HEK293 (cell line): Measurements from ENCODE around the gene GLIPR1L2.

Experiments
- EGR2 ChIP-seq: fragments of 450-650 bp; formaldehyde crosslinking; IDR thresholded peaks from 2 replicates; pipeline ENCODE4 v1.5.1; 2016; ENCODE audit warnings: low read depth, missing biosample characterization, missing genetic modification characterization
- IKZF3 ChIP-seq: fragments of 450-650 bp; IDR thresholded peaks from 2 replicates; pipeline ENCODE4 v1.5.0; 2018; ENCODE audit warnings: missing biosample characterization, mild to moderate bottlenecking, missing genetic modification characterization, moderate library complexity
- KLF10 ChIP-seq: fragments of 450-650 bp; IDR thresholded peaks from 2 replicates; pipeline ENCODE4 v1.5.1; 2018; ENCODE audit warnings: missing biosample characterization, mild to moderate bottlenecking, missing genetic modification characterization
- PRDM6 ChIP-seq: fragments of 450-650 bp; formaldehyde crosslinking; IDR thresholded peaks from 2 replicates; pipeline ENCODE4 v1.5.1; 2017; ENCODE audit warnings: missing biosample characterization, missing genetic modification characterization
- REPIN1 ChIP-seq: fragments of 450-650 bp; formaldehyde crosslinking; IDR thresholded peaks from 2 replicates; pipeline ENCODE4 v1.5.1; 2017; ENCODE audit warnings: missing biosample characterization, missing genetic modification characterization, low read depth
- REST ChIP-seq: fragments of 450-650 bp; formaldehyde crosslinking; IDR thresholded peaks from 2 replicates; pipeline ENCODE4 v1.5.1; 2016; ENCODE audit warnings: missing biosample characterization, missing genetic modification characterization
- SP7 ChIP-seq: fragments of 450-650 bp; formaldehyde crosslinking; IDR thresholded peaks from 2 replicates; pipeline ENCODE4 v1.5.1; 2016; ENCODE audit warnings: missing biosample characterization, missing genetic modification characterization
- WT1 ChIP-seq: fragments of 450-650 bp; formaldehyde crosslinking; IDR thresholded peaks from 2 replicates; pipeline ENCODE4 v1.5.1; 2016; ENCODE audit warnings: missing biosample characterization, missing genetic modification characterization
- YY1 ChIP-seq: fragments of 450-650 bp; formaldehyde crosslinking; IDR thresholded peaks from 2 replicates; pipeline ENCODE4 v1.5.1; 2018; ENCODE audit warnings: missing biosample characterization, missing genetic modification characterization
- ZBTB21 ChIP-seq: fragments of 450-650 bp; formaldehyde crosslinking; IDR thresholded peaks from 2 replicates; pipeline ENCODE4 v1.5.1; 2017; ENCODE audit warnings: missing biosample characterization, missing genetic modification characterization
- ZBTB48 ChIP-seq: fragments of 450-650 bp; formaldehyde crosslinking; IDR thresholded peaks from 2 replicates; pipeline ENCODE4 v1.5.1; 2016; ENCODE audit warnings: missing biosample characterization, missing genetic modification characterization
- ZFP69B ChIP-seq: fragments of 450-650 bp; formaldehyde crosslinking; IDR thresholded peaks from 2 replicates; pipeline ENCODE4 v1.5.1; 2016; ENCODE audit warnings: missing biosample characterization, missing genetic modification characterization
- ZNF112 ChIP-seq: fragments of 450-650 bp; formaldehyde crosslinking; IDR thresholded peaks from 2 replicates; pipeline ENCODE4 v1.5.0; 2017; ENCODE audit warnings: missing biosample characterization, missing genetic modification characterization
- ZNF140 ChIP-seq: fragments of 450-650 bp; formaldehyde crosslinking; IDR thresholded peaks from 2 replicates; pipeline ENCODE4 v1.5.1; 2016; ENCODE audit warnings: missing biosample characterization, missing genetic modification characterization
- ZNF155 ChIP-seq: fragments of 450-650 bp; formaldehyde crosslinking; IDR thresholded peaks from 2 replicates; pipeline ENCODE4 v1.5.1; 2016; ENCODE audit warnings: missing biosample characterization, missing genetic modification characterization
- ZNF221 ChIP-seq: fragments of 450-650 bp; formaldehyde crosslinking; IDR thresholded peaks from 2 replicates; pipeline ENCODE4 v1.5.1; 2017; ENCODE audit warnings: missing biosample characterization, missing genetic modification characterization, borderline replicate concordance
- ZNF223 ChIP-seq: fragments of 450-650 bp; formaldehyde crosslinking; IDR thresholded peaks from 2 replicates; pipeline ENCODE4 v1.5.1; 2016; ENCODE audit warnings: missing biosample characterization, missing genetic modification characterization
- ZNF274 ChIP-seq, 2 experiments: fragments of 200-500 bp in 1 of 2; fragments of 450-650 bp in 1 of 2; sonication (Bioruptor generic) in 1 of 2; formaldehyde crosslinking in 1 of 2; IDR thresholded peaks; 2 replicates each; pipeline versions ENCODE4 v1.5.1 to v1.6.1; 2014 to 2016; ENCODE audit warnings: borderline replicate concordance in 1 of 2, inconsistent platforms in 1 of 2, low read length in 1 of 2, missing biosample characterization in 1 of 2, missing genetic modification characterization in 1 of 2
- ZNF341 ChIP-seq: fragments of 450-650 bp; formaldehyde crosslinking; IDR thresholded peaks from 2 replicates; pipeline ENCODE4; 2016; ENCODE audit warnings: low read depth, missing biosample characterization, missing genetic modification characterization
- ZNF416 ChIP-seq: fragments of 450-650 bp; formaldehyde crosslinking; IDR thresholded peaks from 2 replicates; pipeline ENCODE4 v1.5.1; 2016; ENCODE audit warnings: missing biosample characterization, missing genetic modification characterization
- ZNF48 ChIP-seq: fragments of 450-650 bp; formaldehyde crosslinking; IDR thresholded peaks from 2 replicates; pipeline ENCODE4 v1.5.1; 2016; ENCODE audit warnings: missing biosample characterization, missing genetic modification characterization
- ZNF560 ChIP-seq: fragments of 450-650 bp; formaldehyde crosslinking; IDR thresholded peaks from 2 replicates; pipeline ENCODE4 v1.5.1; 2017; ENCODE audit warnings: missing biosample characterization, missing genetic modification characterization, borderline replicate concordance
- ZNF600 ChIP-seq: fragments of 450-650 bp; formaldehyde crosslinking; IDR thresholded peaks from 2 replicates; pipeline ENCODE4 v1.5.1; 2016; ENCODE audit warnings: missing biosample characterization, missing genetic modification characterization
- ZNF776 ChIP-seq: fragments of 450-650 bp; formaldehyde crosslinking; IDR thresholded peaks from 2 replicates; pipeline ENCODE4 v1.5.0; 2017; ENCODE audit warnings: missing biosample characterization, missing genetic modification characterization, borderline replicate concordance
- ZNF785 ChIP-seq: fragments of 450-650 bp; formaldehyde crosslinking; IDR thresholded peaks from 2 replicates; pipeline ENCODE4 v1.5.1; 2016; ENCODE audit warnings: missing biosample characterization, missing genetic modification characterization
- ZSCAN5A ChIP-seq: fragments of 450-650 bp; formaldehyde crosslinking; IDR thresholded peaks from 2 replicates; pipeline ENCODE4 v1.5.1; 2016; ENCODE audit warnings: missing biosample characterization, missing genetic modification characterization
- ZXDB ChIP-seq: fragments of 450-650 bp; formaldehyde crosslinking; IDR thresholded peaks from 2 replicates; pipeline ENCODE4 v1.5.1; 2016; ENCODE audit warnings: missing biosample characterization, missing genetic modification characterization
- TF ChIP-seq, protein P1 (sequence below): fragments of 450-650 bp; formaldehyde crosslinking; IDR thresholded peaks from 2 replicates; pipeline ENCODE4 v1.5.1; 2016; ENCODE audit warnings: missing biosample characterization, missing genetic modification characterization, low read depth
- TF ChIP-seq, protein P2 (sequence below): fragments of 450-650 bp; formaldehyde crosslinking; IDR thresholded peaks from 2 replicates; pipeline ENCODE4 v1.5.1; 2017; ENCODE audit warnings: missing biosample characterization, missing genetic modification characterization

GLIPR1L2 gene

GRCh38 chr12:75390899-75391538 lies at the start of gene GLIPR1L2 (continued):
- TF ChIP-seq ZNF140 (tag by site-specific recombination) (no peak), ZNF416 (tag by site-specific recombination) (no peak), ZFP69B (tag by site-specific recombination) (peak; percentile 64), ZSCAN5A (tag by site-specific recombination) (no peak), WT1 (tag by site-specific recombination) (peak; percentile 69), ZNF776 (no peak), ZNF221 (tag by site-specific recombination) (no peak), IKZF3 (tag by site-specific recombination) (no peak), REST (tag by site-specific recombination) (no peak), YY1 (tag by site-specific recombination) (peak; percentile 56; the same call in 1 of the 2 replicates), SP7 (peak; percentile 62), ZNF112 (tag by site-specific recombination) (no peak), ZNF155 (tag by site-specific recombination) (no peak), ZNF341 (tag by site-specific recombination) (peak; percentile 31; the same call in 1 of the 2 replicates), ZBTB48 (no peak), PRDM6 (no peak), ZNF274 (IDR thresholded peaks at IDR 0.05; ENCODE audit: low read length) (no peak), ZNF274 (tag by site-specific recombination; IDR thresholded peaks at IDR 0.05; ENCODE audit: borderline replicate concordance) (no peak), ZNF48 (no peak), ZBTB21 (tag by site-specific recombination) (peak; percentile 89), ZNF785 (tag by site-specific recombination) (no peak), ZNF600 (tag by site-specific recombination) (no peak; the same call in none of the 2 replicates), KLF10 (tag by site-specific recombination) (no peak), ZNF560 (tag by site-specific recombination) (no peak), ZNF223 (tag by site-specific recombination) (no peak), ZXDB (peak; percentile 43; the same call in 1 of the 2 replicates), EGR2 (0 out of 2 replicates have a peak, but pooled peaks have one; percentile 26), REPIN1 (tag by site-specific recombination) (no peak)
- TF ChIP-seq, protein P1, sequence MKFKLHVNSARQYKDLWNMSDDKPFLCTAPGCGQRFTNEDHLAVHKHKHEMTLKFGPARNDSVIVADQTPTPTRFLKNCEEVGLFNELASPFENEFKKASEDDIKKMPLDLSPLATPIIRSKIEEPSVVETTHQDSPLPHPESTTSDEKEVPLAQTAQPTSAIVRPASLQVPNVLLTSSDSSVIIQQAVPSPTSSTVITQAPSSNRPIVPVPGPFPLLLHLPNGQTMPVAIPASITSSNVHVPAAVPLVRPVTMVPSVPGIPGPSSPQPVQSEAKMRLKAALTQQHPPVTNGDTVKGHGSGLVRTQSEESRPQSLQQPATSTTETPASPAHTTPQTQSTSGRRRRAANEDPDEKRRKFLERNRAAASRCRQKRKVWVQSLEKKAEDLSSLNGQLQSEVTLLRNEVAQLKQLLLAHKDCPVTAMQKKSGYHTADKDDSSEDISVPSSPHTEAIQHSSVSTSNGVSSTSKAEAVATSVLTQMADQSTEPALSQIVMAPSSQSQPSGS (tag by site-specific recombination): peak; percentile 83
- TF ChIP-seq, protein P2, sequence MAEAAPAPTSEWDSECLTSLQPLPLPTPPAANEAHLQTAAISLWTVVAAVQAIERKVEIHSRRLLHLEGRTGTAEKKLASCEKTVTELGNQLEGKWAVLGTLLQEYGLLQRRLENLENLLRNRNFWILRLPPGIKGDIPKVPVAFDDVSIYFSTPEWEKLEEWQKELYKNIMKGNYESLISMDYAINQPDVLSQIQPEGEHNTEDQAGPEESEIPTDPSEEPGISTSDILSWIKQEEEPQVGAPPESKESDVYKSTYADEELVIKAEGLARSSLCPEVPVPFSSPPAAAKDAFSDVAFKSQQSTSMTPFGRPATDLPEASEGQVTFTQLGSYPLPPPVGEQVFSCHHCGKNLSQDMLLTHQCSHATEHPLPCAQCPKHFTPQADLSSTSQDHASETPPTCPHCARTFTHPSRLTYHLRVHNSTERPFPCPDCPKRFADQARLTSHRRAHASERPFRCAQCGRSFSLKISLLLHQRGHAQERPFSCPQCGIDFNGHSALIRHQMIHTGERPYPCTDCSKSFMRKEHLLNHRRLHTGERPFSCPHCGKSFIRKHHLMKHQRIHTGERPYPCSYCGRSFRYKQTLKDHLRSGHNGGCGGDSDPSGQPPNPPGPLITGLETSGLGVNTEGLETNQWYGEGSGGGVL (tag by site-specific recombination): peak; percentile 100
